GM19438 (cell line): ENCODE measurements around the gene CAMTA1.

ENCODE experiments used
- ATAC-seq: cut with Tn5 transposase; IDR thresholded peaks from one replicate; pipeline ENCODE4 v1.9.1; 2021; ENCODE audit warnings: low read depth; ENCODE audit not compliant: unreplicated experiment

Gene CAMTA1

GRCh38 chr1:6871300-6871972, 86.2 kb downstream of the CAMTA1 start:
- no peak for ATAC-seq

GRCh38 chr1:6872573-6873261, 87.5 kb downstream of the CAMTA1 start:
- ATAC-seq = no peak

- no peak for ATAC-seq
Measured at GRCh38 chr1:6873298-6874015, 88.2 kb downstream of the CAMTA1 start.

GRCh38 chr1:6874298-6874697, 89.0 kb downstream of the CAMTA1 start:
- ATAC-seq = no peak

- ATAC-seq = no peak
Measured at GRCh38 chr1:6880951-6881690, 95.9 kb downstream of the CAMTA1 start.

- ATAC-seq = no peak
Measured at GRCh38 chr1:6882414-6882813, 97.2 kb downstream of the CAMTA1 start.

GRCh38 chr1:6884652-6885153, 99.4 kb downstream of the CAMTA1 start:
- ATAC-seq = no peak

GRCh38 chr1:6885426-6885825, 100.2 kb downstream of the CAMTA1 start:
- no peak for ATAC-seq

GRCh38 chr1:6886523-6886922, 101.3 kb downstream of the CAMTA1 start:
- ATAC-seq = no peak

- no peak for ATAC-seq
Measured at GRCh38 chr1:6888268-6888667, 103.0 kb downstream of the CAMTA1 start.

- no peak for ATAC-seq
Measured at GRCh38 chr1:6888870-6889269, 103.6 kb downstream of the CAMTA1 start.

- ATAC-seq = no peak
Measured at GRCh38 chr1:6889875-6890480, 104.7 kb downstream of the CAMTA1 start.

- no peak for ATAC-seq
Measured at GRCh38 chr1:6890686-6891085, 105.4 kb downstream of the CAMTA1 start.

GRCh38 chr1:6891781-6892579, 106.7 kb downstream of the CAMTA1 start:
- no peak for ATAC-seq

GRCh38 chr1:6893388-6893787, 108.1 kb downstream of the CAMTA1 start:
- ATAC-seq = no peak

GRCh38 chr1:6897138-6897537, 111.9 kb downstream of the CAMTA1 start:
- no peak for ATAC-seq

GRCh38 chr1:6898974-6899539, 113.8 kb downstream of the CAMTA1 start:
- ATAC-seq = no peak

GRCh38 chr1:6899621-6900020, 114.4 kb downstream of the CAMTA1 start:
- ATAC-seq = no peak

GRCh38 chr1:6902153-6902552, 116.9 kb downstream of the CAMTA1 start:
- ATAC-seq = no peak
